ENCODE results near the gene TTC7B.

The TTC7B gene

GRCh38 chr14:90545966-90546751 lies 270.1 kb downstream of the TTC7B start:
- no peak for DNase-seq (ENCODE audit: low read depth)

- DNase-seq (ENCODE audit: low read depth), result no peak
These were observed 270.8 kb downstream of the TTC7B start for GRCh38 chr14:90545382-90545781.

- DNase-seq (ENCODE audit: low read depth), result no peak
These were observed 271.3 kb downstream of the TTC7B start for GRCh38 chr14:90544971-90545370.

- DNase-seq (ENCODE audit: low read depth), result no peak
These were observed 271.7 kb downstream of the TTC7B start for GRCh38 chr14:90544566-90544965.

DNA sequence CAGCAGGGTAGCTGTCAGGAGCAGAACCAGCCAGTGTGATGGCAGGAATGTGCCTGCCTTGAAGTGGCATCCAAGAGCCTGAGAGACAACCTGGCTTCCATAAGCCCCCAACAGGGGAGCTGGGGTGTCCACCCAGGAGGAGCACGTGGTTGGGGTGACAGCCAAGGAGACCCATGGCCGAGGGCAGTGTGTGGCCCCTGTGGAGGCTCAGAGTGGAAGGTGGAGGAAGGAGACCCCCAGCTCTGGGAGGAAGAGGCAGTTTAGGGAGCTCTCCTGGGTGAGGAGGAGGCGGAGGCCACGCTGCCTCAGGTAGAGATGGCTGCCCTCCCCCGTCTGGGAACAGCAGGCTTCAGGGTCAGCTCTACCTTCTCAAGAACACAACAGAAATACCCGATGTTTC lies 272.4 kb downstream of the TTC7B start:
- DNase-seq (ENCODE audit: low read depth), result no peak

GRCh38 chr14:90541076-90541634 lies 275.1 kb downstream of the TTC7B start:
- DNase-seq (ENCODE audit: low read depth), result no peak

GRCh38 chr14:90540437-90540836 lies 275.8 kb downstream of the TTC7B start:
- DNase-seq (ENCODE audit: low read depth), result no peak

- DNase-seq (ENCODE audit: low read depth), result no peak
These were observed 276.2 kb downstream of the TTC7B start for GRCh38 chr14:90539996-90540395.

DNA sequence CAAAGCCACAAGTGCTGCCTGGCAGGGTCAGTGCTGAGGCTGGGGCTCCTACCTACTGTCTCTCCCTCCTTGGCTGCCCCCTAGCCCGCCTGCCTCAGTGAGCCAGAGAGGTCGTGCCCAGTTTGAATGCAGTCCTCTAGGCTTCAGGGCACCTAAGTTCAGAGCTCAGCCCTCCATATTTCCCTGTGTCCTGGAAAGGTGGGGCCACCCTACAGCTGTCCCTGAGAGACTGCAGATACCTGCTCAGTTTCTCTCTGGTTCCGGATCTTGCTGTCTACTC lies 276.8 kb downstream of the TTC7B start:
- no peak for DNase-seq (ENCODE audit: low read depth)

- no peak for DNase-seq (ENCODE audit: low read depth)
These were observed 277.3 kb downstream of the TTC7B start for GRCh38 chr14:90538716-90539495.

DNA sequence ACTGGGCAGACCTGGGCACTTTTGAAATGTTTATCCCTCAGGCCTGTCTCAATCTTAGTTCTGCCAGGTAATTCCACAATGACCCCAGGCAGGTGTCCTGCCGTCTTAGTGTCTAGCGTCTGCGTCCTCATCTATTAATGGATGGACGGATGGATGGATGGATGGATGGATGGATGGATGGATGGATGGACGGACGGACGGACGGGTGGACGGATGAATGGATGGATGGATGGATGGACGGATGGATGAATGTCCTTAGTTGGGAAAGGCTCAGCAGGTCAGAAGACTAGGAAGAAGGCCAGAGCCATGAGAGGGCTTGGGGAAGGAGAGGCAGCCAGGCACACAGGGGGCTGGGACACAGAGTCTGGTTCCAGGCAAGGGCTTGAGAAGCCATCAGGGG lies 278.1 kb downstream of the TTC7B start:
- no peak for DNase-seq (ENCODE audit: low read depth)

GRCh38 chr14:90536511-90537191 lies 279.6 kb downstream of the TTC7B start:
- DNase-seq (ENCODE audit: low read depth), result no peak

GRCh38 chr14:90536092-90536491 lies 280.1 kb downstream of the TTC7B start:
- no peak for DNase-seq (ENCODE audit: low read depth)

DNA sequence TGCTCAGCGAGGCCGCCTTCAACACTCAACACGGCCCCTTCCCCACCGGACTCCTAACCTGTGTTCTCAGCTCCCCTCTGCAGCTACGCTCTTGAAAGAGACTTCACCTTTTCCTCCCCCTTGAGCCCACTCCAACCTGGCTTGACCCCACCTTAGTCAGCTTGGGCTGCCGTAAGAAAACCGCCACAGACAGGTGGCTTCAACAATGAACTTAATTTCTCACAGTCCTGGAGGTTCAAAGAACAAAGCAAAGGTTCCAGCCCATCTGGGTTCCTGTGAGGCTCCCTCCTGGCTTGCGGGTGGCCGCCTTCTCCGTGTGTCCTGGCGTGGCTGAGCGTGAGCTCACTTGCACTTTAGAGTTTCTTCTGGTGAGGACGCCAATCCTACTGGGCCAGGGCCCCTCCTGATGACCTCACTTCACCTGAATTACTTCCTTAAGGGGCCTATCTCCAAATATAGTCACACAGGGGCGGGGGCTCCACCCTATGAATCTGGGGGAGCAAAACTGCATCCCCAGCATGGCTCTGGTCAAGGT lies 280.6 kb downstream of the TTC7B start:
- DNase-seq (ENCODE audit: low read depth), result no peak

DNA sequence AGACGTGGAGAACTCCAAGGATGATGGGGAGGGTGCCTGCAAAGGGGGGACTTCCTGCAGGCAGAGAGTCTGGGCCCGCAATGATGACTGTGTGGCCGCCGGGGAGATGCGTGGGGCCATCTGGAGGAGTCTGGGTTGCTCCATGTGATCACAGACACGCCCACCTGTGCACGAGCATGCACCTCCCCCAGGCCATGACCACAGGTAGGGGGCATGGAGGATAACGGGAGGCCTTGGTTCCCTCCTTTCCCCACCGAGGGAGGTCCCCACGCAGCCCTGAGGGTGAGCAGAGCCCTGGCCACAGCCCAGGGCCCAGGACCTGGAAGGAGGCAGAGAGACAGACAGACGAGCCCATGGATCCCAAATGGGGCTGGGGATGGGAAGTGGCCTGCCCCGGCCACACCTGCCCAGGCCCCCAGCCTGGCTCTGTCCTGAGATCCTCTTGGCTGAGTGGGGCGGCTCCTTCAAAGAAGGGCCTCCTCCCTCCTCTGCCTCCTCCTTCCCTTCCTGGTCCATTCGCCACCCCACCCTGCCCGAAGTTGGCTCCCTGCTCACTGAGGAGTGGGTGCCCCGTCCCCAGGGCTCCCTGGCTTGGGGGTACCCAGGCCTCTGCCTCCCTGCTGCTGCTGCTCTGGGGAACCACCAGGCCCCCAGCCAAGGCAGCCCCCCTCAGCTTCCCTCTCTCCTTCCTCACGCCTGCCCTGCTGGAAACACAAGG lies 281.2 kb downstream of the TTC7B start:
- DNase-seq (ENCODE audit: low read depth), result no peak

DNA sequence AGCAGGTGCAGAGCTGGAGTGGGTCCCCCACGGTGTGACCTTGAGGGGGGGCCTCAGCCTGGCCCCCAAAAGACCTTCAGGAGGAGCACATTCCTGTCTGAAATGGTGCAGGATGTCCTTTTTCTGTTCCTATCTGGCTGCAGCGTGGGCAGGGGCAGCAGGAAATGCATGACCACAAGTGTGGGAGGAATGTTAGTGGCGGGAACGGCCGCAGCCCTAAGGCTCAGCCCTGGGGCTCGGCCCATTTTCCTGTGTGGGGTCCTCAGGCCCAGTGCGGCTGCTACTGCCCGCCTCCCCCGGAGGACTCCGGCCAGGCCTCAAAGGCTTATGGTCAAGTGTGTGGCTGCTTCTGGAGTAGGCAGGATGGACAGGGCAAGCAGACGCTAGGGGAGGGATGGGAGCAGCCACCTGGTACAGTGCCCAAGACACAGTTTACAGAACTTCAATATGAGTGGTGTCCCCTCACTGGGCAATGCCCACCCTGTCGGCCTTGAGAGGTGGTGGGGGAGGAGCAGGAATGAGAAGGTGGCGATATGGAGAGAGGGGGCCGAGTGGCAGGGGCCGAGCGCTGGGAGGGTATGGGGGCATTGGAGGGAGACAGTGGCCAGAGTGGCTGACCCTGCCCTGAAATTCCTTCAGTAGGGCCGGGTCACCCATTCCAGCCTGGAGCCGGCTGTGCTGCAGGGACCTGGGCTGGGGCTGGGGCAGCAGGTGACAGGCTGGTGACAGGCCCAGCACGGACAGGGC lies 282.0 kb downstream of the TTC7B start:
- no peak for DNase-seq (ENCODE audit: low read depth)

- DNase-seq (ENCODE audit: low read depth), result no peak
These were observed 282.6 kb downstream of the TTC7B start for GRCh38 chr14:90533591-90534021.

GRCh38 chr14:90532826-90533525 lies 283.3 kb downstream of the TTC7B start:
- no peak for DNase-seq (ENCODE audit: low read depth)

DNA sequence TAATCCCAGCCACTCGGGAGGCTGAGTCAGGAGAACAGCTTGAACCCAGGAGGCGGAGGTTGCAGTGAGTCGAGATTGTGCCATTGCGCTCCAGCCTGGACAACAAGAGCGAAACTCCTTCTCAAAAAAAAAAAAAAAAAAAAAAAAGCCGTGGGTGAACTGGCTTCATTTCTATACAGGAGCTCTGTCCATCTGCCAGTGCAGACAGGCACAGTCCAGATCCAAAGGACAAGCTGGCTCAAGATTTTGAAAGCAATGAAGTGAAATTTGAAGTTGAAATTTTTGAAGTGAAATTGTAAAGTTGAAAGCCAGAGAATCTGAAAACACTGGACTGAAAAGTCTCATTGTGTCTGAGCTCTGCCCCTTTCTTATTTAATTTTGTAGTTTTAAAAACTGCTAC lies 284.7 kb downstream of the TTC7B start:
- no peak for DNase-seq (ENCODE audit: low read depth)

DNA sequence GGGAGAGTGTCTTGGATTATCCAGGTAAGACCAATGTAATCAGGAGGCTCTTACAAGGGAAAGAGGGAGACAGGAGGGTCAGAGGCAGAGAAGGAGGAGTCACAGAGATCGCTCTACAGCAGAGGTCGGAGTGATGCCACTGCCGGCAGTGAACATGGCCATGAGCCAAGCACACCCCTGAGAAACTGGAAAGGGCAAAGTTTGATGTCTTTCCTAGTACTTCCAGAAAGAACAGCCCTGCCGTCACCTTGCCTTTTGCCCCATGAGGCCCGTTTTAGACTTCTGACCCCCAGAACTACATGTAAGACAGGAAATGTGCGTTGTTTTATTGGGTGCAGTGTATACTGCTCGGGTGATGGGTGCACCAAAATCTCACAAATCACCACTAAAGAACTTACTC lies 285.7 kb downstream of the TTC7B start:
- no peak for DNase-seq (ENCODE audit: low read depth)

GRCh38 chr14:90527978-90528377 lies 288.3 kb downstream of the TTC7B start:
- no peak for DNase-seq (ENCODE audit: low read depth)

All from stimulated activated CD8-positive, alpha-beta memory T cell treated with anti-CD3 and anti-CD28 coated beads, Interleukin-7, amount 100 ng/mL, for 24 hours (primary cell).